GM06990 (cell line): ENCODE results near the gene SEMA6A.

Experiments used
- DNase-seq: peaks from one replicate; pipeline ENCODE4 v3.0.0-alpha.2; 2011; ENCODE audit not compliant: insufficient read length; ENCODE audit errors: extremely low read depth
- H3K27me3 ChIP-seq: replicated peaks from 2 replicates; pipeline ENCODE4 v1.6.0; 2011; ENCODE audit warnings: low read length; ENCODE audit not compliant: control insufficient read depth, insufficient read depth
- H3K36me3 ChIP-seq: 2 replicates; pipeline ENCODE4 v1.5.1; 2011; ENCODE audit warnings: low read length; ENCODE audit not compliant: control insufficient read depth, insufficient read depth
- H3K4me3 ChIP-seq: replicated peaks from 2 replicates; pipeline ENCODE4 v1.5.1; 2011; ENCODE audit warnings: low read depth, mild to moderate bottlenecking, control low read depth, low read length
- TF ChIP-seq, protein P1 (sequence below): IDR thresholded peaks from 2 replicates; pipeline ENCODE4 v1.5.1; 2011; ENCODE audit warnings: low read length, control low read depth, mild to moderate bottlenecking, inconsistent platforms; ENCODE audit not compliant: insufficient read depth, poor library complexity, severe bottlenecking

SEMA6A gene

DNA sequence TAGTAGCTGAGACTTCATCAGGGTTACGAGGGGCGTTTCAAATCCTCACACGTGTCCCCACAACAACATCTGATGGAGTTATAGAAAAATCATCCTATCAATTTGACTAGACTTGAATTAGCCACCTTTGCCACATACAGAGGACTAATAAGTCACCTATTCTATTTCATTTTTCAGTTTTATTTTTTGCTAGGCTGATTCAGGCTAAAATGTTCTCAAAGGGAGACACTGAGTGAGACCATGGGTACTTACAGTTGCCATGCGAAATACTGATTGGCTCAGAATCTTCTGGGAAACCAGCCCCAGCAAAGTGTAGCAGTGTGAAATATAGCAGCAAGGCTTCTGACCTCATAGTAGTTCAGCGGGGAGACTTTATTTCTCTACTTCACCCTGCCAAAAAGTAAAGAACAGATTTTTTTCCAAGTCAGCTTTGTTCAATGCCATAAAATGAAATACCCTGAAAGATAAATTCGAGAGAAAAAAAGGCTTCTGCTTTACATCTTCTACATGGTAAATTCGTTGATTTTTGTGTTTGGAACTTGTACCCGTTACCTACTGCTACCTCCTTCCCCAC is 69.9 kb downstream of the SEMA6A start:
- TF ChIP-seq, protein P1, sequence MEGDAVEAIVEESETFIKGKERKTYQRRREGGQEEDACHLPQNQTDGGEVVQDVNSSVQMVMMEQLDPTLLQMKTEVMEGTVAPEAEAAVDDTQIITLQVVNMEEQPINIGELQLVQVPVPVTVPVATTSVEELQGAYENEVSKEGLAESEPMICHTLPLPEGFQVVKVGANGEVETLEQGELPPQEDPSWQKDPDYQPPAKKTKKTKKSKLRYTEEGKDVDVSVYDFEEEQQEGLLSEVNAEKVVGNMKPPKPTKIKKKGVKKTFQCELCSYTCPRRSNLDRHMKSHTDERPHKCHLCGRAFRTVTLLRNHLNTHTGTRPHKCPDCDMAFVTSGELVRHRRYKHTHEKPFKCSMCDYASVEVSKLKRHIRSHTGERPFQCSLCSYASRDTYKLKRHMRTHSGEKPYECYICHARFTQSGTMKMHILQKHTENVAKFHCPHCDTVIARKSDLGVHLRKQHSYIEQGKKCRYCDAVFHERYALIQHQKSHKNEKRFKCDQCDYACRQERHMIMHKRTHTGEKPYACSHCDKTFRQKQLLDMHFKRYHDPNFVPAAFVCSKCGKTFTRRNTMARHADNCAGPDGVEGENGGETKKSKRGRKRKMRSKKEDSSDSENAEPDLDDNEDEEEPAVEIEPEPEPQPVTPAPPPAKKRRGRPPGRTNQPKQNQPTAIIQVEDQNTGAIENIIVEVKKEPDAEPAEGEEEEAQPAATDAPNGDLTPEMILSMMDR, result no peak
- Histone ChIP-seq H3K36me3 (no peaks in the 10 kb centered on the region), H3K27me3 (no peaks in the 10 kb centered on the region; the same call in 1 of the 2 replicates), H3K4me3 (no peak overlapping the region)
- no peak for DNase-seq

- TF ChIP-seq, protein P1, result no peak
- Histone ChIP-seq H3K27me3 (no peaks in the 10 kb centered on the region), H3K4me3 (no peak overlapping the region), H3K36me3 (no peaks in the 10 kb centered on the region)
- no peak for DNase-seq
Observed at GRCh38 chr5:116502616-116503015, 72.0 kb downstream of the SEMA6A start.

GRCh38 chr5:116502138-116502537 is 72.5 kb downstream of the SEMA6A start:
- TF ChIP-seq, protein P1, result no peak
- Histone ChIP-seq H3K36me3 (no peaks in the 10 kb centered on the region), H3K27me3 (no peaks in the 10 kb centered on the region; the same call in 1 of the 2 replicates), H3K4me3 (no peak overlapping the region)
- DNase-seq, result no peak

DNA sequence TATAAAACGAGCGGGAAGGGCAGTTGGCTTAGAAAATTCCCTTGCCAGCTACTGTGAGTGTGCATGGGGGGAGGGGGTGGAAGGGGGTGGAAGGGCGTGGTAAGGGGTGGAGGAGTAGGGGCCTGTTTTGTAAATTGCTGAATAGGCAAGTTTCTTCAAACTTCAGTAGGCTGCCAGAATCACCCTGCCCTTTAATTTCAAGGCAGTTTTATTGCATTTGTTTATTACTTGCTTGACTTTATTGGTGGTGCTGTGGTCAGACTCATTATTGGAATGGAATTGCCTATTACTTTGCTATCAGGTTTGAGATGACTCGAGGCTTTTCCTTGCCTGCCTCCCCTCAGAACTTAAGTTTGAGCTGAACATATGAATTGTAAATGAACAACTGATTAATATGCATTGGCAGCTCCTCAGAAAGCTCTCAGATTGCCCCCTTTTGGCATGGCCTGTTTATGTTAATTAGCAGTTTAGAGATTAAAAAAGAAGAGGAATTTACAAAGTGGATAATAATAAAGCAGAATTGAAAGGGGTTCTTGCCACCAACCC is 76.0 kb downstream of the SEMA6A start:
- H3K27me3 ChIP-seq, result no peaks in the 10 kb centered on the region; the same call in 1 of the 2 replicates
- H3K4me3 ChIP-seq, result no peak overlapping the region
- TF ChIP-seq, protein P1, result no peak
- DNase-seq, result no peak
- H3K36me3 ChIP-seq, result no peaks in the 10 kb centered on the region

GRCh38 chr5:116497631-116498030 is 77.0 kb downstream of the SEMA6A start:
- Histone ChIP-seq H3K4me3 (no peak overlapping the region), H3K36me3 (no peaks in the 10 kb centered on the region), H3K27me3 (no peaks in the 10 kb centered on the region; the same call in 1 of the 2 replicates)
- DNase-seq, result no peak
- TF ChIP-seq, protein P1, result no peak
